Keratinocyte (primary cell): ENCODE results near the gene ITGA6. TPM values are rescaled to one million over a fixed set of nuclear protein-coding genes. Genes with fewer than 3 reads are reported as not detected.
A peak's percentile ranks its signal among the peaks of the same experiment; 100 is the strongest.

Source experiments
- DNase-seq: peaks from one replicate; pipeline ENCODE4 v3.0.0-alpha.2; 2011; ENCODE audit warnings: low read depth, missing footprints, low spot score
- FAIRE-seq: peaks from 2 replicates; lab custom pipeline; 2011; peaks lifted over from hg19 to GRCh38; lab: Jason Lieb, UNC
- H2AFZ ChIP-seq: 2 replicates; pipeline ENCODE4 v1.6.0; 2012; ENCODE audit warnings: low read length, control low read depth, inconsistent platforms; ENCODE audit not compliant: control insufficient read depth
- H3K27ac ChIP-seq: 2 replicates; pipeline ENCODE4 v1.5.1; 2011; ENCODE audit warnings: low read length; ENCODE audit not compliant: control insufficient read depth, insufficient read depth
- H3K27me3 ChIP-seq: 3 replicates; pipeline ENCODE4 v1.6.0; 2011; ENCODE audit warnings: low read length; ENCODE audit not compliant: control insufficient read depth, insufficient read depth; ENCODE audit errors: extremely low read depth
- H3K36me3 ChIP-seq, 2 experiments: 2 replicates in 1 of 2; 3 replicates in 1 of 2; pipeline ENCODE4 v1.5.1; 2011; ENCODE audit warnings: low read length in 2 of 2, mild to moderate bottlenecking in 1 of 2; ENCODE audit not compliant: control insufficient read depth in 2 of 2, insufficient read depth in 2 of 2; ENCODE audit errors: extremely low read depth in 1 of 2
- H3K4me1 ChIP-seq: 3 replicates; pipeline ENCODE4 v1.5.1; 2011; ENCODE audit warnings: low read length; ENCODE audit not compliant: control insufficient read depth, insufficient read depth; ENCODE audit errors: extremely low read depth
- H3K4me2 ChIP-seq: 3 replicates; pipeline ENCODE4 v1.6.0; 2011; ENCODE audit warnings: low read depth, low read length; ENCODE audit not compliant: control insufficient read depth, insufficient read depth; ENCODE audit errors: extremely low read depth
- H3K4me3 ChIP-seq, 3 experiments: fragments of 200-600 bp in 1 of 3; sonication (generic) in 1 of 3; 2 replicates in 2 of 3; 3 replicates in 1 of 3; pipeline ENCODE4 v1.5.1; 2011 to 2016; ENCODE audit warnings: low read length in 3 of 3, mild to moderate bottlenecking in 3 of 3, control low read depth in 2 of 3, inconsistent platforms in 1 of 3, low read depth in 1 of 3, mixed read lengths in 1 of 3, mixed run types in 1 of 3, moderate library complexity in 1 of 3; ENCODE audit not compliant: control insufficient read depth in 2 of 3, insufficient read depth in 2 of 3; ENCODE audit errors: extremely low read depth in 1 of 3
- H3K79me2 ChIP-seq: 2 replicates; pipeline ENCODE4 v1.6.0; 2012; ENCODE audit warnings: low read length; ENCODE audit not compliant: control insufficient read depth, insufficient read depth
- H3K9ac ChIP-seq: 3 replicates; pipeline ENCODE4 v1.6.0; 2011; ENCODE audit warnings: low read length; ENCODE audit not compliant: control insufficient read depth, insufficient read depth; ENCODE audit errors: extremely low read depth
- H3K9me1 ChIP-seq: 3 replicates; pipeline ENCODE4 v1.6.0; 2011; ENCODE audit warnings: low read length; ENCODE audit not compliant: control insufficient read depth, insufficient read depth; ENCODE audit errors: extremely low read depth
- H3K9me3 ChIP-seq: 2 replicates; pipeline ENCODE4 v1.5.1; 2012; ENCODE audit warnings: low read depth, low read length; ENCODE audit not compliant: control insufficient read depth
- H4K20me1 ChIP-seq: 3 replicates; pipeline ENCODE4 v1.6.0; 2011; ENCODE audit warnings: low read length; ENCODE audit not compliant: control insufficient read depth, insufficient read depth; ENCODE audit errors: extremely low read depth
- EZH2 ChIP-seq: IDR thresholded peaks from one replicate; pipeline ENCODE4 v1.6.1; 2012; ENCODE audit warnings: inconsistent platforms, mild to moderate bottlenecking, low read length, moderate library complexity
- dilution Hi-C: fragments of 300-500 bp; cut with MboI; formaldehyde crosslinking; loops from one replicate; pipeline ENCODE4 v1.7.0; 2020; ENCODE audit warnings: low sequenced_read_pairs; ENCODE audit not compliant: extremely low pct_ligation_motif_present
- polyA plus RNA-seq, 5 experiments: library from polyadenylated mRNA; depleted of rRNA in 3 of 5; stranded (reverse) in 3 of 5; stranded (forward) in 1 of 5; unstranded in 1 of 5; fragments of >200 nt; gene quantifications; 1 replicate in 1 of 5; 2 replicates in 3 of 5; 3 replicates in 1 of 5; pipeline versions ENCODE4 v1.2.1 to v1.2.3, GENCODE V29; 2011 to 2012; ENCODE audit warnings: missing spikeins in 2 of 5, low read depth in 1 of 5, low replicate concordance in 1 of 5
- TF ChIP-seq, protein P1 (sequence below), 3 experiments: IDR thresholded peaks in 1 of 3; conservative IDR thresholded peaks in 1 of 3; optimal IDR thresholded peaks in 1 of 3; 2 replicates in 2 of 3; 3 replicates in 1 of 3; pipeline versions ENCODE3 to v1.5.1; 2011; ENCODE audit warnings: low read length in 3 of 3, mild to moderate bottlenecking in 3 of 3, moderate library complexity in 2 of 3, control low read depth in 1 of 3, inconsistent platforms in 1 of 3; ENCODE audit not compliant: insufficient read depth in 2 of 3; ENCODE audit errors: extremely low read depth in 1 of 3

Gene ITGA6
- polyA plus RNA-seq, 1 donor (not counting 4 experiments of a cell fraction or from before 2014, with no cell fraction given) = 441 TPM

DNA sequence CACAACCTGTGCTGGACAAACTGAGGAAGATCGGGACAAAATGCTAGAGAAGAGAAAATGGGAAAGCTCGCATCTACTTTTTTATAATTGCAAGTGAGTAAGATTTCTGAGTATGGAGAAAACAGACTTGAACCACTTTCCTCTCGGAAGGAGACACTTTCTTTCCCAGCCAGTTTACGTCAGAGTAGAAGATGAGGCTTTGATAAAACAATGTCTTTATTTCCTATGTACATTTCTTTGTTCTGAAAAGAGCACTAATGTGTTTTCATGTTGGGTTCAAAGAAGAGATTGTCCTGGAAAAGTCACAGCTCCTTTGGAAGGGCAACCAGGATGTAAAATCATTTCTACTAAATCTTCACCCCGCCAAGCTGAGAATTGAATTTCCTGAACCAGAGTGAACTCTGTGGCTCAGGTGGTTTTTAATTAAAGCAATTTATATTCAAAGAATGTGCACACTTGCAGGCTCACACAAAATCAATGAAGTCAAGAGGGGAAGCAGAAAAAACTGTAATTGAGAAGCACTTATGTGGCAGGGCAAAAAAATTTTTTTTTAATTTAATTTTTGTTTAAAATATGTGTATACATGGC is 23.4 kb upstream of the ITGA6 start:
- Histone ChIP-seq H3K36me3 (no peaks in the 10 kb centered on the region), H3K4me3 (no peak overlapping the region), H3K27me3 (no peaks in the 10 kb centered on the region), H4K20me1 (no peaks in the 10 kb centered on the region), H3K9me3 (no peaks in the 10 kb centered on the region), H3K27ac (peak overlapping the region; percentile 51), H3K9ac (no peak overlapping the region), H3K4me1 (peaks cover 45% of the 10 kb centered on the region), H3K9me1 (no peaks in the 10 kb centered on the region), H2AFZ (peak overlapping the region; percentile 63), H3K79me2 (no peaks in the 10 kb centered on the region), H3K4me2 (peak overlapping the region; percentile 65)
- dilution Hi-C loops = no loop called here
- FAIRE-seq (no peak), DNase-seq (no peak)
- TF ChIP-seq, protein P1, sequence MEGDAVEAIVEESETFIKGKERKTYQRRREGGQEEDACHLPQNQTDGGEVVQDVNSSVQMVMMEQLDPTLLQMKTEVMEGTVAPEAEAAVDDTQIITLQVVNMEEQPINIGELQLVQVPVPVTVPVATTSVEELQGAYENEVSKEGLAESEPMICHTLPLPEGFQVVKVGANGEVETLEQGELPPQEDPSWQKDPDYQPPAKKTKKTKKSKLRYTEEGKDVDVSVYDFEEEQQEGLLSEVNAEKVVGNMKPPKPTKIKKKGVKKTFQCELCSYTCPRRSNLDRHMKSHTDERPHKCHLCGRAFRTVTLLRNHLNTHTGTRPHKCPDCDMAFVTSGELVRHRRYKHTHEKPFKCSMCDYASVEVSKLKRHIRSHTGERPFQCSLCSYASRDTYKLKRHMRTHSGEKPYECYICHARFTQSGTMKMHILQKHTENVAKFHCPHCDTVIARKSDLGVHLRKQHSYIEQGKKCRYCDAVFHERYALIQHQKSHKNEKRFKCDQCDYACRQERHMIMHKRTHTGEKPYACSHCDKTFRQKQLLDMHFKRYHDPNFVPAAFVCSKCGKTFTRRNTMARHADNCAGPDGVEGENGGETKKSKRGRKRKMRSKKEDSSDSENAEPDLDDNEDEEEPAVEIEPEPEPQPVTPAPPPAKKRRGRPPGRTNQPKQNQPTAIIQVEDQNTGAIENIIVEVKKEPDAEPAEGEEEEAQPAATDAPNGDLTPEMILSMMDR (optimal IDR thresholded peaks at IDR 0.05 in 1 of 3, IDR thresholded peaks at IDR 0.05 in 1 of 3, conservative IDR thresholded peaks at IDR 0.05 in 1 of 3; ENCODE audit: extremely low read depth in 1 of 3, insufficient read depth in 2 of 3, low read length in 3 of 3) = no peak

GRCh38 chr2:172404824-172405223 is 22.6 kb upstream of the ITGA6 start:
- DNase-seq = no peak

More at GRCh38 chr2:172404824-172405223, 22.6 kb upstream of the ITGA6 start:
- no peaks in the 10 kb centered on the region for H3K9me3 ChIP-seq
- H3K27ac ChIP-seq = peak overlapping the region; percentile 10
- H2AFZ ChIP-seq = no peak overlapping the region
- peak overlapping the region; percentile 39 for H3K4me2 ChIP-seq
- H3K4me3 ChIP-seq = no peak overlapping the region
- H4K20me1 ChIP-seq = no peaks in the 10 kb centered on the region
- dilution Hi-C loops = no loop called here
- no peaks in the 10 kb centered on the region for H3K79me2 ChIP-seq
- H3K27me3 ChIP-seq = no peaks in the 10 kb centered on the region
- H3K9ac ChIP-seq = no peak overlapping the region
- H3K4me1 ChIP-seq = peaks cover 51% of the 10 kb centered on the region
- no peaks in the 10 kb centered on the region for H3K9me1 ChIP-seq
- FAIRE-seq = peak; percentile 84
- H3K36me3 ChIP-seq = no peaks in the 10 kb centered on the region
- TF ChIP-seq, protein P1 (optimal IDR thresholded peaks at IDR 0.05 in 1 of 3, IDR thresholded peaks at IDR 0.05 in 1 of 3, conservative IDR thresholded peaks at IDR 0.05 in 1 of 3; ENCODE audit: extremely low read depth in 1 of 3, insufficient read depth in 2 of 3, low read length in 3 of 3) = no peak
- TF ChIP-seq EZH2 = no peak
